Adrenal gland (tissue), 12 donors: ENCODE measurements around the gene SARNP. TPM values are rescaled to one million over a fixed set of nuclear protein-coding genes. Genes with fewer than 3 reads are reported as not detected.
A peak's percentile ranks its signal among the peaks of the same experiment; 100 is the strongest.

ENCODE experiments used
- DNase-seq, 7 donors: peaks; one replicate each; pipeline ENCODE4 v3.0.0-alpha.2; 2019 to 2020
- H3K27ac ChIP-seq, 5 donors: fragments of 200-600 bp; sonication (generic) in 4 of 5; 1 replicate in 3 of 5; 2 replicates in 2 of 5; pipeline versions ENCODE4 v1.5.1 to v1.8.0; 2016 to 2020; ENCODE audit warnings: mild to moderate bottlenecking in 1 of 5
- H3K27me3 ChIP-seq: fragments of 200-600 bp; 2 replicates; pipeline ENCODE4 v1.8.0; 2021
- H3K36me3 ChIP-seq, 2 donors: fragments of 200-600 bp; replicated peaks in 1 of 2; 1 replicate in 1 of 2; 2 replicates in 1 of 2; pipeline versions ENCODE4 v1.5.1 to v1.8.0; 2018 to 2022
- H3K4me1 ChIP-seq, 2 donors: fragments of 200-600 bp; replicated peaks in 1 of 2; 1 replicate in 1 of 2; 2 replicates in 1 of 2; pipeline versions ENCODE4 v1.5.1 to v1.8.0; 2018 to 2021
- H3K4me3 ChIP-seq, 4 donors: fragments of 200-600 bp; sonication (generic) in 3 of 4; one replicate each; pipeline ENCODE4 v1.5.1; 2016 to 2018
- H3K9me3 ChIP-seq, 3 donors: fragments of 200-600 bp; sonication (generic) in 1 of 3; replicated peaks in 1 of 3; 1 replicate in 2 of 3; 2 replicates in 1 of 3; pipeline versions ENCODE4 v1.5.1 to v1.8.0; 2016 to 2021
- POLR2A ChIP-seq, 2 donors: fragments of 450-650 bp; IDR thresholded peaks; one replicate each; pipeline ENCODE4 v1.6.1; 2017; ENCODE audit warnings: antibody characterized with exemption in 2 of 2, mild to moderate bottlenecking in 2 of 2, moderate library complexity in 1 of 2
- WGBS, 4 donors: extraction: QIAGEN DNeasy Blood & Tissue Kit in 2 of 4; methylation state at CpG; one replicate each; pipeline versions ENCODE4 v1.1.5 to v1.1.7; 2013 to 2017; 5-methylcytosine and 5-hydroxymethylcytosine counted together
- intact Hi-C, 2 donors: fragments of 100-400 bp; cut with DNase I; formaldehyde crosslinking; loops; one replicate each; pipeline versions ENCODE4 v1.14.1 to v1.15.0; 2022 to 2023
- polyA plus RNA-seq, 3 donors: library from polyadenylated mRNA; stranded (reverse); fragments of 200-250 nt in 2 of 3; fragments of 350-450 nt in 1 of 3; fragmentation: Illumina TruSeq in 1 of 3; extraction: RNeasy Lipid Tissue Mini Kit (QIAGEN cat#74804) in 1 of 3; gene quantifications; one replicate each; pipeline ENCODE4 v1.2.3, GENCODE V29; 2013 to 2014
- total RNA-seq, 9 donors: library from RNA; depleted of rRNA in 4 of 9; stranded (reverse); fragments of >200 nt in 4 of 9; fragments of 120-200 nt in 1 of 9; fragmentation: NEBNext Ultra II Directional in 1 of 9; extraction: Animal tissue kit (Norgen Biotek cat#: 25700) in 1 of 9; gene quantifications; one replicate each; pipeline versions ENCODE4 v1.1.0 to v1.2.4, GENCODE V29; 2013 to 2023
- TF ChIP-seq, protein P1 (sequence below), 6 experiments: fragments of 450-650 bp in 4 of 6; fragments of 200-600 bp in 2 of 6; sonication (generic) in 1 of 6; IDR thresholded peaks; 1 replicate in 5 of 6; 2 replicates in 1 of 6; pipeline versions ENCODE4 v1.5.1 to v1.8.0; 2016 to 2021; ENCODE audit warnings: antibody characterized with exemption in 6 of 6, mild to moderate bottlenecking in 2 of 6, moderate library complexity in 1 of 6
- donor health status: healthy with polysubstance abuse.
- donor health status: Bipolar disorder and iron deficiency.
- donor health status: DM: yes; HTN: yes; CAD: no.
- donor health status: DM: no; HTN: no; CAD: no.
- donor health status: DM: no; HTN: no; CAD: no.
- donor health status: DM: yes; HTN: yes; CAD: no.

SARNP gene
- total and polyA plus RNA-seq, 12 donors: 23.2 to 148 (median 59.2) TPM

DNA sequence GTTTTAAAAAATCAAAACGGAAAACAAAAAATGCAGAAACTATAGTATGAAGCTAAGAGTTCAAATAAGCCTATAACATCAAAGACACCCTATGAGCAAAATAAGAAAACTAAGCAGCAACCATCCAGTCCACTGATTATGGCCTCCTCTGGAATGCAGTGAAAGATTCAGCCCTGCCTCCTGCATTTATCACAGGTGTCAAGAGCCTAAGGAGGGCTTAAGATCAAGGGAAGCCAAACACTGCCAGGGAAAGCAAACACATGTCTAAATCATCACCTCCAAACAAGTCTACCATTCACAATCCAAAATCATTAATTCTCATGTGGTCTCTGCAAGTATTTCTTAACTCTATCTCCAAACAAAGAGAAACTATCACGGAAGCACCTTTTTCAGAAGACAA is 28.4 kb downstream of the SARNP start:
- H3K9me3 ChIP-seq: no peaks in the 10 kb centered on the region

DNA sequence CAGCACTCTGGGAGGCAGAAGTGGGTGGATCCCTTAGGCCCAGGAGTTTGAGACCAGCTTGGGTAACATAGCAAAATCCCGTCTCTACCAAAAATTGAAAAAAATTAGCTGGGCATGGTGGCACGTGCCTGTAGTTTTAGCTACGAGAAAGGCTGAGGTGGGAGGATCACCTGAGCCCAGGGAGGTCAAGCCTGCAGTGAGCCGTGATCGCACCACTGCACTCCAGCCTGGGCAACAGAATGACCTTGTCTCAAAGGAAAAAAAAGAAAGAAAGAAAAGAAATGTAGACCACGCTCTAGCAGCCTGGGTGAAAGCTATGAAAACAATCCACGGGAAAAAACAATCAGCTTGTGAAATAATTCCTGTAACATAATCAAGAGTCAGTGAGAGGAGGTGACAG is 29.0 kb downstream of the SARNP start:
- H3K27ac ChIP-seq: no peak overlapping the region
- no peaks in the 10 kb centered on the region for H3K4me1 ChIP-seq
- no peaks in the 10 kb centered on the region for H3K27me3 ChIP-seq
- no peak for DNase-seq
- no peak overlapping the region for H3K4me3 ChIP-seq
- H3K9me3 ChIP-seq: no peaks in the 10 kb centered on the region
- TF ChIP-seq, protein P1, sequence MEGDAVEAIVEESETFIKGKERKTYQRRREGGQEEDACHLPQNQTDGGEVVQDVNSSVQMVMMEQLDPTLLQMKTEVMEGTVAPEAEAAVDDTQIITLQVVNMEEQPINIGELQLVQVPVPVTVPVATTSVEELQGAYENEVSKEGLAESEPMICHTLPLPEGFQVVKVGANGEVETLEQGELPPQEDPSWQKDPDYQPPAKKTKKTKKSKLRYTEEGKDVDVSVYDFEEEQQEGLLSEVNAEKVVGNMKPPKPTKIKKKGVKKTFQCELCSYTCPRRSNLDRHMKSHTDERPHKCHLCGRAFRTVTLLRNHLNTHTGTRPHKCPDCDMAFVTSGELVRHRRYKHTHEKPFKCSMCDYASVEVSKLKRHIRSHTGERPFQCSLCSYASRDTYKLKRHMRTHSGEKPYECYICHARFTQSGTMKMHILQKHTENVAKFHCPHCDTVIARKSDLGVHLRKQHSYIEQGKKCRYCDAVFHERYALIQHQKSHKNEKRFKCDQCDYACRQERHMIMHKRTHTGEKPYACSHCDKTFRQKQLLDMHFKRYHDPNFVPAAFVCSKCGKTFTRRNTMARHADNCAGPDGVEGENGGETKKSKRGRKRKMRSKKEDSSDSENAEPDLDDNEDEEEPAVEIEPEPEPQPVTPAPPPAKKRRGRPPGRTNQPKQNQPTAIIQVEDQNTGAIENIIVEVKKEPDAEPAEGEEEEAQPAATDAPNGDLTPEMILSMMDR (IDR thresholded peaks at IDR 0.05): no peak
- no peak for TF ChIP-seq POLR2A (IDR thresholded peaks at IDR 0.05)
- 70 to 89% (median 77%) methylated on average over 7 of the region's 7 CpGs for WGBS, 4 donors
- H3K36me3 ChIP-seq: peaks cover 0 to 80% of the 10 kb centered on the region in 2 donors
- intact Hi-C loops: no loop called here

More for the DNA sequence above, 28.4 kb downstream of the SARNP start:
- TF ChIP-seq, protein P1 (IDR thresholded peaks at IDR 0.05): no peak
- no peak for TF ChIP-seq POLR2A (IDR thresholded peaks at IDR 0.05)
- peaks cover 0 to 80% of the 10 kb centered on the region in 2 donors for H3K36me3 ChIP-seq
- H3K4me3 ChIP-seq: no peak overlapping the region
- intact Hi-C loops: no loop called here
- H3K27me3 ChIP-seq: no peaks in the 10 kb centered on the region
- WGBS, 4 donors: 84 to 96% (median 92%) methylated on average over 2 of the region's 2 CpGs
- H3K4me1 ChIP-seq: no peaks in the 10 kb centered on the region
- no peak for DNase-seq
- H3K27ac ChIP-seq: no peak overlapping the region

DNA sequence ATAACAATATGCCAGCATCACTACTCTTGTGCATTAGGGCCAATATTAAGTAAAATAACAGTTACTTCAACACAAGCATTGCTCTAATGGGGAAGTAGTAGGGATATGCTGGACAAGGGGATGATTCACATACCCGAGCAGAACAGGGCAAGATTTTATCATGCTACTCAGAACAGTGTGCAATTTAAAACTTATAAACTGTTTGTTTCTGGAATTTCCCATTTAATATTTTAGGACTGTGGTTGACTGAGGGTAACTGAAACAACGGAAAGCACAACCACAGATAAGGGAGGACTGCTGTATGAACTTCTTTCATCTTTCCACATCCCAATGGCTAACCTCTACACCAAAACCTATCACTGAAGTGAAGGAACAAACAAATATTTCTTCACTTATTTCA is 36.8 kb downstream of the SARNP start:
- H3K27ac ChIP-seq: peak overlapping the region in 1 of 5 donors; percentile 1
- H3K4me3 ChIP-seq: no peak overlapping the region
- H3K9me3 ChIP-seq: no peaks in the 10 kb centered on the region
- peaks cover 0 to 60% of the 10 kb centered on the region in 2 donors for H3K36me3 ChIP-seq
- no peaks in the 10 kb centered on the region for H3K27me3 ChIP-seq
- DNase-seq: no peak
- intact Hi-C loops: no loop called here
- TF ChIP-seq, protein P1 (IDR thresholded peaks at IDR 0.05): no peak
- no peak for TF ChIP-seq POLR2A (IDR thresholded peaks at IDR 0.05)
- WGBS, 4 donors: 61 to 72% (median 67%) methylated on average over 2 of the region's 2 CpGs
- peaks cover 0 to 3% of the 10 kb centered on the region in 2 donors for H3K4me1 ChIP-seq

DNA sequence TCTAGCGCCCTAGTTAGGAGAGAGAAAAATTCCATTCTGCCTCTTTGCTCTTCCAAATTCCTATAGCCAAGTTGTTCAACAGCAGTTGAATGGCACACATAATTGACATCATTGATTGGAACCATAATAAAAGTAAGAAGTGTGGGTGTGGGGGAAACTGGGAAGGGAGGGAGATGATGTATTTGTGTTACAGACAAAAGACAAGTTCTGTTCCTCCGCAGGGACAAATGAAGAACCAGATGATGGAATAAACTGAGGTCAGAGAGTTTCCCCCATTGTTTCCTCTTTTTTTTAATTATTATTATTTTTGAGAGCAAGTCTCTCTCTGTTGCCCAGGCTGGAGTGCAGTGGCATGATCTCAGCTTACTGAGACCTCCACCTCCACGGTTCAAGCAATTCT is 39.7 kb downstream of the SARNP start:
- TF ChIP-seq, protein P1 (IDR thresholded peaks at IDR 0.05): no peak
- TF ChIP-seq POLR2A (IDR thresholded peaks at IDR 0.05): no peak
- WGBS, 4 donors: 91 to 92% (median 92%) methylated on average over 3 of the region's 3 CpGs
- Histone ChIP-seq H3K36me3 (peaks cover 0 to 39% of the 10 kb centered on the region in 2 donors), H3K27me3 (no peaks in the 10 kb centered on the region), H3K4me3 (no peak overlapping the region), H3K9me3 (no peaks in the 10 kb centered on the region), H3K27ac (no peak overlapping the region), H3K4me1 (peaks cover 0 to 3% of the 10 kb centered on the region in 2 donors)
- DNase-seq: no peak
- intact Hi-C loops: no loop called here
